22Rv1 (cell line): ENCODE data around the gene TFDP1.

Experiments used
- H3K27ac ChIP-seq: fragments of 450-650 bp; 2 replicates; pipeline ENCODE4 v1.5.1; 2017
- ZFX ChIP-seq: fragments of 450-650 bp; IDR thresholded peaks from 2 replicates; pipeline ENCODE4 v1.6.1; 2017; ENCODE audit warnings: antibody characterized with exemption, borderline replicate concordance
- TF ChIP-seq, protein P1 (sequence below): fragments of 450-650 bp; IDR thresholded peaks from 2 replicates; pipeline ENCODE4 v1.5.1; 2017; ENCODE audit warnings: mild to moderate bottlenecking

The TFDP1 gene

DNA sequence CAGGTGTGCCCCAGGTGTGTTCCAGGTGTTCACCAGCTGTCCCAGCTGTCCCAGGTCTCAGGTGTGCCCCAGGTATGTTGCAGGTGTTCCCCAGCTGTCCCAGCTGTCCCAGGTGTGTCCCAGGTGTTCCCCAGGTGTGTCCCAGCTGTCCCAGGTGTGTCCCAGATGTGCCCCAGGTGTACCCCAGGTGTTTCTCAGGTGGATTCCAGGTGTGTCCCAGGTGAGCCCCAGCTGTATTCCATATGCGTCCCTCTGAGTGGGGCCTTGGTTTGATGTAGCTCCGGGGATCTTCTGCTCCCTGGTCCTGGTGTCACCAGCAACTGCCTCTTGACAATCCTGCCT is 81.7 kb downstream of the TFDP1 start:
- H3K27ac ChIP-seq, result no peak overlapping the region
- TF ChIP-seq ZFX, result no peak
- TF ChIP-seq, protein P1, sequence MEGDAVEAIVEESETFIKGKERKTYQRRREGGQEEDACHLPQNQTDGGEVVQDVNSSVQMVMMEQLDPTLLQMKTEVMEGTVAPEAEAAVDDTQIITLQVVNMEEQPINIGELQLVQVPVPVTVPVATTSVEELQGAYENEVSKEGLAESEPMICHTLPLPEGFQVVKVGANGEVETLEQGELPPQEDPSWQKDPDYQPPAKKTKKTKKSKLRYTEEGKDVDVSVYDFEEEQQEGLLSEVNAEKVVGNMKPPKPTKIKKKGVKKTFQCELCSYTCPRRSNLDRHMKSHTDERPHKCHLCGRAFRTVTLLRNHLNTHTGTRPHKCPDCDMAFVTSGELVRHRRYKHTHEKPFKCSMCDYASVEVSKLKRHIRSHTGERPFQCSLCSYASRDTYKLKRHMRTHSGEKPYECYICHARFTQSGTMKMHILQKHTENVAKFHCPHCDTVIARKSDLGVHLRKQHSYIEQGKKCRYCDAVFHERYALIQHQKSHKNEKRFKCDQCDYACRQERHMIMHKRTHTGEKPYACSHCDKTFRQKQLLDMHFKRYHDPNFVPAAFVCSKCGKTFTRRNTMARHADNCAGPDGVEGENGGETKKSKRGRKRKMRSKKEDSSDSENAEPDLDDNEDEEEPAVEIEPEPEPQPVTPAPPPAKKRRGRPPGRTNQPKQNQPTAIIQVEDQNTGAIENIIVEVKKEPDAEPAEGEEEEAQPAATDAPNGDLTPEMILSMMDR, result no peak

DNA sequence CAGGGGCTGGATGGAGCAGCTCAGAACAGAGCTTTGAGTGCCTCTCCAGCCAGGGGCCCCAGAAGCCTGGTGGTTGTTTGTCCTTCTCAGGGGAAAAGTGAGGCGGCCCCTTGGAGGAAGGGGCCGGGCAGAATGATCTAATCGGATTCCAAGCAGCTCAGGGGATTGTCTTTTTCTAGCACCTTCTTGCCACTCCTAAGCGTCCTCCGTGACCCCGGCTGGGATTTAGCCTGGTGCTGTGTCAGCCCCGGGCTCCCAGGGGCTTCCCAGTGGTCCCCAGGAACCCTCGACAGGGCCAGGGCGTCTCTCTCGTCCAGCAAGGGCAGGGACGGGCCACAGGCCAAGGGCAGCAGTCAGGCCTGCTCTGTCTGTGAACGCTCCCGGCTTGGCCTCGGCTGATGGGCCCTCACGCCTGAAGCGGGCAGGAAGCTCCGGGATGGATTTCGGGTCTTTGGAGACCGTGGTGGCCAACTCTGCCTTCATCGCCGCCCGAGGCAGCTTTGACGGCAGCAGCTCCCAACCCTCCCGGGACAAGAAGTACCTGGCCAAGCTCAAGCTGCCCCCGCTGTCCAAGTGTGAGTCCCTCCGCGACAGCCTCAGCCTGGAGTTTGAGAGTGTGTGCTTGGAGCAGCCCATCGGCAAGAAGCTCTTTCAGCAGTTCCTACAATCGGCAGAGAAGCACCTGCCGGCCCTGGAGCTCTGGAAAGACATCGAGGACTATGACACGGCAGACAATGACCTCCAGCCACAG is 82.6 kb downstream of the TFDP1 start, which contains the start of gene GRK1:
Gene GRK1, plus strand, starts transcription at position 269 of the 751 bp plus-strand sequence. Its CDS starts 168 bp downstream, at position 437.
- H3K27ac ChIP-seq, result no peak within 1 kb of the TSS
- TF ChIP-seq, protein P1, result no peak
- no peak for TF ChIP-seq ZFX

DNA sequence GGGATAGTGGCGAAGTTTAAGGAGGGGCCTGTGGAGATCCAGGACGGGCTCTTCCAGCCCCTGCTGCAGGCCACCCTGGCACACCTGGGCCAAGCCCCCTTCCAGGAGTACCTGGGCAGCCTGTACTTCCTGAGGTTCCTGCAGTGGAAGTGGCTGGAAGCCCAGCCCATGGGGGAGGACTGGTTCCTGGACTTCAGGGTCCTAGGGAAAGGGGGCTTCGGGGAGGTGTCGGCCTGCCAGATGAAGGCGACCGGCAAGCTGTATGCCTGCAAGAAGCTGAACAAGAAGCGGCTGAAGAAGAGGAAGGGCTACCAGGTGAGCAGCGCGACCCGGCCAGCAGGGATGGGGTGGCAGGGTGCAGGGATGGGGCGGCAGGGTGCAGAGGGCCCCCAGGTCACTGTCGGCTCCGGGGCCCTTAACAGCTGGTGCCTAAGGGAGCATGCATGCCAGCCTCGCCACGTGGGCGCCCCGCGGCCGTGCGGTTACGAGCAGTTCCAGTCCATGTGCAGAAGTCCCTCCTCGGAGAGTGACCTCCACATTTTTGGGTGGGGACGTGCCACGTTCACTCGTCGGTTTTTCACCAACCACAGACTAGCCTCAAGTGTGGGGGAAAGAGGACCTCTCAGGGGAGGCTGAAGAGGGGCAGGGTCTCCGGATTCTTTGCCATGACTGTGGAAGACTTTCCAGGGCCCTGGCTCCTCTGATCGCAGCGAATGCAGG is 83.4 kb downstream of the TFDP1 start:
- no peak overlapping the region for H3K27ac ChIP-seq
- TF ChIP-seq, protein P1, result no peak
- no peak for TF ChIP-seq ZFX

DNA sequence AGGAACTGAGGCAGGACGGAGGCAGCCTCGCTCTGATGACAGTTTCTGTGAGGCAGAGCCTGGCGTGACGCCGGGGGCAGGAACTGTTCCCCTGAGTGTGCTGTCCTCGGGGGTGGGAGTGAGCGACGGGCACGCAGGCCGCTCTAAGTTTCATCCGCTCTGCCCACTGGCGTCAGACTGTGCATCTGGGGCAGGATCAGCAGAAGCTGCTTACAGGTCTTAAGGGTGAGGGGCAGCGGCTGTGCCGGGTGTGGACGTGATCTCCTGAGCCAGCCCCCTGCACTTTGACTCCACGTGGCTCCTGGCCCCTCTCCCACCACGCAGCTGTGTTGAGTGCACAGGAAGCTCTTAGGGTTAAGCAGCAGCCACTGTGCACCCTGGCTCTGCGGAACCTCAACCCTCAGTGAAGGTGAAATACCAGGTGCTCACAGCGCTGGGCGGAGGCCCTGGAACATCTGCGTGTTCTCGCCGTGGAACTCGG is 84.0 kb downstream of the TFDP1 start:
- H3K27ac ChIP-seq, result no peak overlapping the region
- TF ChIP-seq, protein P1, result no peak
- no peak for TF ChIP-seq ZFX

DNA sequence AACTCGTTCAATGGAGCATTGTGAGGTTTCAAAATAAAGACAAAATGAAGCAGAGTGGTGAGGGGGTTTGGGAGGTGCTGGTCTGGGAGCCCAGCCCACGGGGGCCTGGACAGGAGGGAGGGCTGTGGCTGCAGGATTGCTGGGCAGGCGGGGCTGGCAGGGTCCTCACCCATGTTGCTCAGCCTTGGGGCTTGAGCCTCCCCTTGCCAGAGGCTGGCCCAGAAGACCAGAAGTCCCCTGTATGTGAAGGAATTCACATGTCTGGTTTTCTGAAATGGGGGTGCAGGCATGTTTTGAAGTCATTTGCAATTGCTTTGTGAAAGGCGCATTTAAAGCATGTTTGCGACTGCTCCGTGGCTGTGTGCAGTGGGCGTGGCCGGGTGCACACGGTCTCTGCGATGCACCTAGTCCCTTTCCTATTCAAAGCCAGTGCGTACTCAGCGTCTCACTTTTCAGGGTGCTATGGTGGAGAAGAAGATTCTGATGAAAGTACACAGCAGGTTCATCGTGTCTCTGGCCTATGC is 84.7 kb downstream of the TFDP1 start:
- TF ChIP-seq, protein P1, result no peak
- no peak for TF ChIP-seq ZFX

DNA sequence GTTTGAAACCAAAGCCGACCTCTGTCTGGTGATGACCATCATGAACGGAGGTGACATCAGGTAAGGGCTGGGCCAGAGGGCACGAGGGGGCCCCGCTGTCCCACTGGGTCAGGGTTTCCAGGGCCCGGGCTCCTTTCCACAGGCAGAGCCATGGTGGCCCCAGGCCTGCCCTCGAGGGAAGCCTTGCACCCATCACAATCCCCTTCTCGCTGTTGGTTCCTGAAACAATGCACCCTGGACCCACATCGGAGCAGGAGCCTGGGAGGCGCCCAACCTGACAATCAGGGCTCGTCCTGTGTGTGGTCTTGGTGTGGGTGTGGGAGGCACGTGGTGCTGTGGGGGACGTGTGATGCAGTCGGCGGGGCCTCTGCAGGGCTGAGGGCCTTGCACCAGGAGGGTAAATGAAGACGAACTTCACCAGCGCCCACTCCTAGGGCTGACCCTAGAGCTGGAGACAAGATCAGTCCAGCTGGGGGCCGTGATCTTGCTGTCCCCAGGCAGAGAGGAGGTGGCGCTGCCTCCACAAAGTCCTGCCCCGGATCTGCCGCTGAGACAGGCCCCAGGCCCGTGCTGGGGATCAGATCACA is 85.3 kb downstream of the TFDP1 start:
- TF ChIP-seq, protein P1, result no peak
- TF ChIP-seq ZFX, result no peak
- no peak overlapping the region for H3K27ac ChIP-seq

More for the DNA sequence above, 84.7 kb downstream of the TFDP1 start:
- no peak overlapping the region for H3K27ac ChIP-seq
